Inferior parietal cortex (tissue), 1 donor: ENCODE data around the gene VEPH1.

ENCODE experiments used
- DNase-seq: peaks from one replicate; pipeline ENCODE4 v3.0.0-alpha.2; 2016; ENCODE audit errors: extremely low spot score

The VEPH1 gene

GRCh38 chr3:157502916-157503595, at the start of gene VEPH1:
Gene VEPH1 (minus strand): TSS chr3:157503416. CDS start chr3:157495349, 8,067 bp downstream.
- no peak for DNase-seq

DNA sequence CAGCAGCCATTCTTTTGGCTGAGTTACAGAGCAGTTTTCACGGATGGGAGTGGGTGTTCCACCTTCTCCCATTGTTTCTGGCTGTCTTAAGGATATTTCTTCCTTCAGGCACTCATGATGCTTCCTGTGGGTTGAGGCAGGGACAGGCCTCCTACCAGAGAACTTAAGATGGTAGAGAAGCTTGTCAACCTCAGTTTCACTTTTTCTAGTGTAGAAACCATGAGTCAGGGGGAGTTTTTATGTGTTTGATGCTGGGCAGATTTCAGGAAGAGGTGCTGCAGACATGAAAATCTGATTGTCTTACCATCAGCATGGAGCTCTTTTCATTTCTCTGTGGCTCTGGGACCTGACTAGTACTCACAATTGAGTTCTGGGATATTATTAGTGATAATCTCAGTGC, 48.7 kb upstream of the VEPH1 start:
- no peak for DNase-seq

GRCh38 chr3:157549498-157549897, 46.3 kb upstream of the VEPH1 start:
- DNase-seq: no peak

DNA sequence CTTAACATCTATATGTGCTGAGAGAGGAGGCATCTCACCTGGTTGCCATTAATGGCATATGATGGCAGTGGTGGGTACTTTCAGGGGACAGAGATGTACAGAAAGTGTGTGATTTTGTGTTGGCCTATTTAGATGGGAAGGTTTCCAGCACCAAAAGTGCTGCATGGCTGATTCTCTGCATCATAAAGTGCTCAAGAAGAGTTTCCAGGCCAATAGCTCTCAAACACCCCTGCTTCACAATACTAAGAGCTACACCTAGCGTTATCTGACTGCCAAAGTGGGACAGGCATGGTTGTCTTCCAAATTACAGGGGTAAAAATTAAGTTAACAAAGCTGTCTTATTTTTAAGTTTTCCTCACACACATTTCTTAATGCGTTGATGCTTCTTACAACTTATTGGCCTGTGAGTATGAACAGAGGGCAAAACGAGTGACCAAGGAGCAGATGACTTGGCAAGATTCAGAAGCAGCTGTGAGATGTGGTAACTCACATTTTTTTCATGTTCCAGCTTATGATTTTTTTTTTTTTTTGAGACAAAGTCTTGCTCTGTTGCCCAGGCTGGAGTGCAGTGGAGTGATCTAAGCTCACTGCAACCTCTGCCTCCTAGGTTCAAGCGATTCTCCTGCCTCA, 41.4 kb upstream of the VEPH1 start:
- no peak for DNase-seq

GRCh38 chr3:157543501-157544035, 40.4 kb upstream of the VEPH1 start:
- no peak for DNase-seq

DNA sequence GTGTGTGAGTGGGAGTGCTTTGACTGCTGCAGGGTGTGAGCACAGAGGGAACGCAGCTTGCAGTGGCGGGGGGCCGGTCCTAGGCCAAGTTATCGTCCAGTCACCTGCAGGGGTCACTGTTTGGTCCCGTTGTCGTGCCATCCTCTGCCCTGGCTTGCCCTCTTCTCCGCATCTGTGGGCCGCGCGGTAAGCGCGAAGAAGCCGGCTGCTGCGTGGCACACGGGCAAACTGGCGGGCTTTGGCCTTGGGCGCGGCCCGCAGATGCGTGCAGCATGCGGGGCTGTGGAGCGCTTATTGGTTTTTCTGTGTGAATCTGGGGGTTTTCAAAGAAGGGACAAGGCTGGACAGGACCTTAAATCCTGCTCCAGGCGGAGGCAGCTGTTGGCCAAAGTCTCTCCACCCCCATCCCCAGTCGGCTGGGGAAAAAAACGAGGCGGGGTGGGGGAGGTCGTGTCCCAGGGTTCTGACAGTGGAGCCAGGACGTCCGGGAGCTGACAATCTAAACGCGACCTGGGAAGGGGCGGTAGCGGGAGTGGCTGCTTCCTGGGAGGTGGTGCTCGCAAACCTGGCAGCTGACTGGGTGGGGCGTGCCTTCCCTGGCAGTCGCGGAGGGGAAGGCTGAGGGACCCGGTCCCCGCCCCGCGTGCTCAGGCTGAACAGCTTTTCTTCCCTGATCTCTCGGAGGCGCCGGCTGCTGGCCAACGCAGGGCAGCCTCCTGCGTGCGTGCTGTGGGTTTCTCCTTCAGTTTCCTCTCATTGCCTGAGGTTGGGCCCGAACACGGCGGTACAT, 39.7 kb upstream of the VEPH1 start:
- DNase-seq: no peak

GRCh38 chr3:157541506-157542236, 38.5 kb upstream of the VEPH1 start:
- DNase-seq: no peak

DNA sequence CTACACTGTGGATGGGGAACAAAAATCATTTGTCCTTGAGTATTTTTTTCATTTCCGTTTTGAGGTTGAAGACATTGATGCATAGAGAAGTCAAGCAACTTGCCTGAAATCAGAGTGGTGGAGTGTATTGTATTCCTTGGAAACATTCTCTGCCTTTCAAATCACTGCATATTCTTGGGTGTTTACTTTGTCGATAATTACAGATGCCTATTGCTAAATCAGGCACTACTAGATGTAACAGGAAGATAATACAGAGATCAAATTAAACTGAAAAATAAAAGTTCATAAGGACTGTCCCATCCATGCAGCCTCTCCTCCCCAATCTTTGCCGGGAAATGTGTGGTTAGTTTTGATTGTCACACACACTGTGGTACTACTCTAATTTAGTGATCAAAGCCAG, 37.4 kb upstream of the VEPH1 start:
- no peak for DNase-seq

DNA sequence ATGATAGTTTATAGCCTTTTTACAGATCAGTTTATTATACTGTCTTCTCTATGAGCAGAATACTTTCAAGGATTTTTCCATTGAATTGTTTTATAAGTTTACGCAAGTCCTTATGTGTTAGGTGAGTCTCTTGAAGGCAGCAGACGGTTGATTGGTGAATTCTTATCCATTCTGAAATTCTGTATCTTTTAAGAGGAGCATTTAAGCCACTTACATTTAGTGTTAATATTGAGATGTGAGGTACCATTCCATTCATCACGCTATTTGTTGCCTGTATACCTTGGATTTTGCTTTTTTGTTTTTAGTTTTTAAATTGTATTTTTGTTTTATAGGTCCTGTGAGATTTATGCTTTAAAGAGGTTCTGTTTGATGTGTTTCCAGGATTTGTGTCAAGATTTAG, 32.5 kb upstream of the VEPH1 start:
- DNase-seq: no peak

- DNase-seq: no peak
These were observed 31.5 kb upstream of the VEPH1 start for GRCh38 chr3:157534725-157535161.

DNA sequence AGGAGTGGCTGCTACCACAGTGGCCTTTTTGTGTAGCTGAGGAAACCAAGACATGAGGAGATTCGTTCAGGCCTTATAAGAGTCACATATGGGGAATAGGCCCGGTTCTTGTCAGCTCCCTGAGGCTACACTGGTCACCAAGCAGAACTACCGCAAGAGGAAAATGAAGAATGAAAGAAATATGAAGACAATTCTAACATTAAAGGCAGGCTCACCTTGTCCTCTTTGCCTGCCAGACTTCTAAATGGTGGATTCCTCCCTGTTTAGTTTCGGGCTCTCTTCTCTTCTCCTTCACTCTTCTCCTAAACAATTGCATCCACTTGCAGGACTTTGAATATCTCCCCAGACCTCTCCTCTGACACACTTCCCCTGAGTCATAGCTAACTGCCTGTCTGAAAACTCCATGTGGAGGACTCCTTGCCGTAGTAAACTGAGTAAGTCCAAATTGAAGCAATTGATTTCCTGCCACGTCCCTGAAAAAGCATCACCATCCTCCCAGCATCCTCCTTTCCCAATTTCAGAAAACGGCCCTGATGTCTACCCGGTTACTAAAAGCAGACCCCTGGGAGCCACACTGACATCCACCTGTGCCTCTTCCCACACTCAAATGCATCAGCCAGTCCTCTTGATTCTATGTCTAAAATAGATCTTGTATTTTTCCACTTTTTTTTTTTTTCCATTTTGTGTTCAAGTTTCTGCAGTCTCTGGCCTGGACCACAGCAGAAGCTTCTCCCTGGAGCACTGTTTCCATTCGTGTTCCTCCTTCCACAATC, 30.3 kb upstream of the VEPH1 start:
- DNase-seq: no peak

GRCh38 chr3:157532529-157533297, 29.5 kb upstream of the VEPH1 start:
- DNase-seq: peak; percentile 90

DNA sequence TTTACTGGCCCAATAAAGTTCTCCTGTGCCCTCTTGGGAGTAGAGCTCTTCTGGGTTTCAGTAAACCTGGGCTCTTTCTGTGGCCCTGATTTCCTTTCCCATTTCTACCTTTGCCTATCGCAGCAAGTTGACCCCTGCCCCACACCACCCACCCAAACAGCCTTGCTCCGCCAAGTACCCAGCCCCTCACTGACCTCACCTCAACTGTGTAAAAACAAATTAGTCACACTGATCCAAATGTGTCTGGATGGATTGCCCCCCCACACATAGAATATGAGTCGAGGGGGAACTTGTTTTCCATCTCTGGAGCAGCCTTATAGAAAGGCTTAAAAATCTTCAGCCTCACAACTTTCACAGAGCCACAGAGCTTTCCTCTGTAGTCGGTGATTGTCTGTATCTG, 28.6 kb upstream of the VEPH1 start:
- DNase-seq: no peak

GRCh38 chr3:157531301-157531660, 28.1 kb upstream of the VEPH1 start:
- DNase-seq: no peak

DNA sequence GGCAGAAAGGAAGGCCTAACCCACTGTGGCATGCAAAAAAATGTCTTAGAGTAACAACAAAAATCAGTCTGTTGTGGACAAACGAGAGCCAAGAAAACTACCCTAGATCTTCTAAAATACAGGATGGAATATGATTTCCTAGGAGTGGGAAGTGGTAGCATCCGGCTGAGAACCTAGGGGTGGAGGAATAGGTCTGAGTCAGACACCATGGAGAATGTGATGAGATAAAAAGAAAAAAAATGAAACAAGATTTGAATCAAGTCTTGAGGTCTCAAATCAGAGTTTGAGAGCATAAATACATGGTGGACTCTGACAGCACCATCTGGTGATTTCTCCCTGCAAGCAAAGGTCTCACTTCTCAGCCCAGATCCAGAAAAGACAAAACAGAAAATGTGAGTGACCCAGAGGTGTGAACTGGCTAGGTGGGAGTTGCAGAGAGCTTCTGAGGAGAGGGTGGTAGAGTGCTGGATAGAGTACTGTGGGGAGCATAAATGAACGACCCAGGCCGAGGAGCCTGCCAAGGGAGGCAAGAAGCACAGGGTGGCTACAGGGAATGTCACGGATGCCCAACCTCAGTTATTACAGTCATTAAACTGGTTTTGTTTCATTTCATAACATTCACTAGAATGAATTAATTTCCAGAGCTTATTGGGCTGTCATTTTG, 27.6 kb upstream of the VEPH1 start:
- no peak for DNase-seq

- no peak for DNase-seq
These were observed 26.5 kb upstream of the VEPH1 start for GRCh38 chr3:157529751-157530150.

- DNase-seq: no peak
These were observed 25.9 kb upstream of the VEPH1 start for GRCh38 chr3:157529085-157529484.

DNA sequence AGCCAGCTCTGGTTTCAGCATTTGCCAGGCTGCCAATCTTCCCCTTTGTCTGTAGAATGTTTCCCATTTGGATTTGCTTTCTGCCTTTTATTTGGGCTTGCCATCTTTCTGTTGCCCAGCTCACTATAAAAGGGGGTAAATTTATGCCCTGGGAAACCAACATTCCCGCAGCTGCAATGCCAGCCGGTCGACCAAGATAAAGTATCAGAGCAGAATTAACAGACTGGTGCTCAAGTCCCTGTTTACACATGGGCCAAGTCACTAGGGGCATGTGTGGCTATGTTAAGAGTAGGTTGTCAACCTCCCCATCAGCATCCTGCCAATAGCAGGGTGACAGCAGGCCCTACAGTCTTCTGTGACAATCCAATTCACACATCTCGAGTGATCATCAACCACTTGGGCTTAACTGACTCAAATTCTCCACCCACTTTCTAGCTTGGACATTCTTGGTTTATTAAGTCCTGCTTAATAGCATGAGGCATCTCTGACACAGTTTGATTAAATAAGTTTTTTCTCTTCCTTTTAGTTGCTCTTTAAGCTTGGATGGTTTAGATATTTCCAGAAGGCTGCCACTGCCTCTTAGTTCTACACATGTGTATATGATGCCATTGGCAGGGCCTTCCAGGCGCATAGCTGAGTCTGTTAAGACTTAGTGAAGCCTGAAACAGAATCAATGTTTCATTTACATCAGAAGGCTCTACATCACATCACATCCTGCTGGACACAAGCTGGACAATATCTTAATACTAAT, 24.1 kb upstream of the VEPH1 start:
- DNase-seq: no peak

DNA sequence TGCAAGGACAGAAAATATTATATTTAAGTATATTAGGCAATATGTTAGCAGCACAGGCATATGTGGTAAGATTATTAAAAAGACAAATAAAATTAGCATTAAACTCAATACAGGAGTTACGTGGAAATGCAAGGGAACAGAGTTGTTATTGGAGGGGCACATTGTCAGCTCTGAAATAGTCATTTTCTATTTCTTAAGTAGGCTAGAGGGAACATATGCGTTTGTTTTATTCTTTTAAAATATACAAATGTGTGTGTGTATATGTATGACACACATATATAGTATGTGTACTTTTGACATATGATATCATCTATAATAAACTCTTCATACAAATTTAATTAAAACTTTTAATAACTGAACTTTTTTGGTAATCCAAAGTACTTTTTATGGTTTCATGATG, 22.8 kb upstream of the VEPH1 start:
- no peak for DNase-seq
